ENCODE measurements around the gene CCDC127.
"Not testable (repeated sequence)": the region's sequence is repeated elsewhere in the genome, so short reads cannot be mapped to it uniquely, and the experiment has no call there.

Gene CCDC127

GRCh38 chr5:203246-203930 is 14.6 kb downstream of the CCDC127 start:
- no peak for DNase-seq

- no peak for DNase-seq
Measured at GRCh38 chr5:201672-202071, 16.3 kb downstream of the CCDC127 start.

GRCh38 chr5:200985-201384 is 17.0 kb downstream of the CCDC127 start:
- no peak for DNase-seq

GRCh38 chr5:199950-200645 is 17.9 kb downstream of the CCDC127 start:
- DNase-seq = no peak

DNA sequence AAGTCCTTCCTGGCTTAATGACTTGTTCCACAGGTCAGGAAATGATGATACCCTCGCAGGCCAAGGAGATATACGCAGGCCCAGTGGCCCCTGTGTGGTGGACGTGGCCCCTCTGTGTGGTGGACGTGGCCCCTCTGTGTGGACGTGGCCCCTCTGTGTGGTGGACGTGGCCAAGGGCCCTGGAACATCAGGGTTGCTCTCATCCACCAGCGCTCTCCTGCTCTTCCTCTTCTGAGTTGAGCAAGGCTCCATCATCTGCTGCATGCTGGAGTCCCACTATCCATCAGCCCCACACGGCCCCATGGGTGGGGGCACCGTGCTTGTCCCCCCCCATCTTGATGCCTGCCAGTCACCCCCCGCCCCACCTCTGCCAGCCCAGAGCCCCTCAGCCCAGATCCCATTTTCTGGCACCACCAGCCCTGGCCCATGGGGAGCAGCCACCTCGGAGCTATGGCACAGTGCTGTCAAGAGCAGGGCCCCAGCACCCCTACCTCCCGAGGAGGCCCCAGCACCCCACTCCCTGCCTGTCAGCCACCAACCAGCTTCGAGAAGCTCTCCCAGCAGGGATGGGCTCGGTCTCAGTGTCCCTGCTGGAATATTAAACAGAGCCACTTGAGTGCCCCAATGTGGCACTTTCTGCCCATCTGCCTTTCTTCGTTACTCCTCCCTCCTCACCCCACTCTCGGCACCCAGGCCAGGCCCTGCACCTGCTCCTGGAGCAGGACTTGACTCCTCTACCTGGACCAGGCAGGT is 18.6 kb downstream of the CCDC127 start:
- DNase-seq = no peak

GRCh38 chr5:198516-199196 is 19.3 kb downstream of the CCDC127 start:
- no peak for DNase-seq

- DNase-seq = no peak
Measured at GRCh38 chr5:197892-198489, 20.0 kb downstream of the CCDC127 start.

DNA sequence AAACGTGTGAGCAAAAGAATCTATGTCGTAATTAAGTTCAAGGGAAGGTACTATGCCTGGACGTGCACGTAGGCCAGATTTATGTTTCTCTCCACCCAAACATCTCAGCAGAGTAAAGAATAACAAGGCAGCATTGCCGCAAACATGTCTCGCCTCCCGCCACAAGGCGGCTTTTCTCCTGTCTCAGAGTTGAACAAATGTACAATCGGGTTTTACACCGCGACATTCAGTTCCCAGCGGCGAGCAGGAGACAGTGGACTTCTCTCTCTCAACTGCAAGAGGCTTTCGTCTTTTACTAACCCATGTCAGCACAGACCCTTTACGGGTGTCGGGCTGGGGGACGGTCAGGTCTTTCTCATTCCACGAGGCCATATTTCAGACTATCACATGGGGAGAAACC is 20.9 kb downstream of the CCDC127 start:
- not testable (repeated sequence) for DNase-seq

GRCh38 chr5:196350-196749 is 21.6 kb downstream of the CCDC127 start:
- DNase-seq = no peak

DNA sequence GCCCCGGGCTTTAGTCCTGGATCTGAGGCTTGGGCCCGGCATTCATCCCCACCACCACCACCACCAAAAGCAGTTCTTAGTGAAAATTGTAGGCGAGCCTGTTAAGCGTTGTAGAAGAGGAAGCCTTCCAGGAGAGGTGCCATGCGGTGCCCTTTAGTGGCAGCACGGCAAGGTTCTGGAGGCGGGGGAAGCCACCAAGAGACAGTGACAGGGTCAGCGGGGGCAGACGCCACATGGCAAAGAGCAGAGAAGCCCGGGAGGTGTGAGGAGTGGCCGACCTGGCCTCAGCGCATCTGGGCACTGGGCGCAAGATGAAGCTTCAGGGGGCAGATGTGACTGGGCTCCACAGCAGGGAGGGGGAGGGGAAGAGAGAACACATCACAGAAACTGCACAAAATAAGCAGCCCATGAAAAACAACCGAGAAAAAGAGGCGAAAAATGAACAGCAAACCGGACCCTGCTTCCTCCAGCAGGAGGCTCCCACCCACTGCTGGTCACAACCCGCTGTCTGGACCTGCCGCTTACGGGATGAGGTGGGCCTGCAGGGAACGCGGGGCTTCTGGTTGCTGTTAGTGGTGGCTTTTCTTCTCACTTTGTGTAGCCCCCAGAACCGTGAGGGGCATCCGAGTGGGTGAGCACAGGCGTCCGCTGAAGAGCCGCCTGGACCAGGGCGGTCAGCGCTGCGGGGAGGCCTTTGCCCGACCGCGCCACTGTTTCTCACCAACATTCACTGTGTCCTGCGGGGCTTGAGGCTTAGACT is 22.4 kb downstream of the CCDC127 start:
- DNase-seq = no peak

GRCh38 chr5:194603-195209 is 23.2 kb downstream of the CCDC127 start:
- DNase-seq = no peak

DNA sequence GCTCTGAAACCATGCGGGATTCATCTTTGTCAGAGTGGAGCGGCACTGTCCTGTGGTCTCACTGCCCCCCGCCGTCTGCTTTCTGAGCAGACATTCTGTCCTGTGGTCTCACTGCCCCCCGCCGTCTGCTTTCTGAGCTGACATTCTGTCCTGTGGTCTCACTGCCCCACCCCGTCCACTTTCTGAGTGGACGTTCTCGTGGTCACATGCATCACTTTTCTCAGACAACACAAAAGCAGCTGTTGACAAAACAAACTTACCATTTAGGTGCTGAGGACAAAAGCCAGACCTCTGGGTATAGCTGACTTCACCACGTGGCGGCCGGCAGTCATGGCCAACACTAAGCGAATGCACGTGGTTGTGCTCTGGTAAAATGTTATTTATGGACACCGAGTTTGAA is 23.9 kb downstream of the CCDC127 start:
- DNase-seq = no peak

GRCh38 chr5:192970-193831 is 24.8 kb downstream of the CCDC127 start:
- DNase-seq = no peak

GRCh38 chr5:192691-192969 is 25.3 kb downstream of the CCDC127 start:
- no peak for DNase-seq

- no peak for DNase-seq
Measured at GRCh38 chr5:191949-192690, 25.8 kb downstream of the CCDC127 start.

DNA sequence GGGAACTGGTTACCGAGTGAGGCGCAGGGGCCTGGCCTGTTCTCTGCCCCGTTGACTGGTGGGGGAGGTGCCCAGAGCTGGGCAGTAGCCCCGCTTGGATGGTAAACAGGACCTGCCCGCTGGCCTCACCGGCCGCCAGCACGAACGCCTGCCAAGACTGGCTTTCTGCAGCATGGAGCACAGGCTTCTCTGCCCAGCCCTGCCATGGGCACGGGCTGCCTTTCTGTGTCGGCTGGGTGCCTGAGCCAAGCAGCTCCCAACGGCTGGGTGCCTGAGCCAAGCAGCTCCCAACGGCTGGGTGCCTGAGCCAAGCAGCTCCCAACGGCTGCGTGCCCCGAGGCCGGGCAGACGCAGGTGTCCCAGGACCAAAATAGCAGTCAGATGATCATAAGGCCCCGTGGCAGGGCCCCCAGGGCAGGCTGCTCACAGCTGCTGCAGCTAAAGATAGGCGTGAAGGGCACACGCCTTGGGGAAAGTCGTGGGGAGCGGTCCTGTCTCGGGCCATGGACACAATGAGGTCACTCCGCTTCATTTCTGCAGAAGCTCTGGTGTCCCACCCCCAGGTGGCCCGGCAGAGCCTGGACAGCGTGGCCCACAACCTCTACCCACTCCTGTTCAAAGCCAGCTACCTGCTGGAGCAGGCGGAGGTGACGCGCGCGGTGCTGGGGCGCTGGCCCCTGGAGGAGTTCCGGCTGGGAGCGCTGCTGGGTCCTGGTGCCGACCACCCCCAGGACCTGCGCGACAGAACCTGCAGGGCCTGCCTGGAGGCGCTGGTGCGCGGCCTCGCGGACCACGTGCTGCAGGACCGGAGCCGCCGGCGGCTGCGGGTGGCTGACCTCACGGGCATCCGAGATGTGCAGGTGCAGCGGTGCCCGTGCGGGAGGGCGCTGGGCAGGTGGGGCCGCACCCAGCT is 26.7 kb downstream of the CCDC127 start, which contains the start of gene LRRC14B:
Gene LRRC14B, plus strand, starts transcription at position 460 of the 913 bp plus-strand sequence. Its CDS starts 44 bp downstream, at position 504.
- DNase-seq = no peak

GRCh38 chr5:190366-191035 is 27.5 kb downstream of the CCDC127 start:
- DNase-seq = no peak

GRCh38 chr5:189976-190365 is 28.0 kb downstream of the CCDC127 start:
- DNase-seq = no peak

Measured in Kasumi-1 (cell line).